Stomach (tissue), 9 donors: ENCODE results near the gene NLRP4. TPM values are rescaled to one million over a fixed set of nuclear protein-coding genes. Genes with fewer than 3 reads are reported as not detected.

Experiments
- DNase-seq, 2 donors: peaks; one replicate each; pipeline versions ENCODE4 v3.0.0 to v3.0.0-alpha.2; 2013 to 2019
- H3K27ac ChIP-seq, 5 donors: fragments of 200-600 bp in 4 of 5; sonication (generic) in 4 of 5; one replicate each; pipeline ENCODE4 v1.5.1; 2013 to 2019; ENCODE audit warnings: mild to moderate bottlenecking in 1 of 5, moderate library complexity in 1 of 5
- H3K27me3 ChIP-seq, 3 donors: fragments of 200-600 bp; sonication (generic); one replicate each; pipeline ENCODE4 v1.5.1; 2017 to 2019; ENCODE audit warnings: mixed run types in 1 of 3
- H3K36me3 ChIP-seq, 4 donors: fragments of 200-600 bp; sonication (generic); 1 replicate in 3 of 4; 2 replicates in 1 of 4; pipeline ENCODE4 v1.5.1; 2016 to 2019
- H3K4me1 ChIP-seq, 4 donors: fragments of 200-600 bp; sonication (generic); one replicate each; pipeline ENCODE4 v1.5.1; 2016 to 2019
- H3K4me3 ChIP-seq, 4 donors: fragments of 200-600 bp; sonication (generic) in 3 of 4; one replicate each; pipeline ENCODE4 v1.5.1; 2016 to 2019; ENCODE audit warnings: mild to moderate bottlenecking in 1 of 4
- H3K9me3 ChIP-seq, 4 donors: fragments of 200-600 bp; sonication (generic); one replicate each; pipeline ENCODE4 v1.5.1; 2016 to 2019
- CTCF ChIP-seq, 7 experiments: fragments of 450-650 bp in 4 of 7; fragments of 200-600 bp in 3 of 7; sonication (generic) in 3 of 7; IDR thresholded peaks; one replicate each; pipeline ENCODE4 v1.5.1; 2016 to 2019; ENCODE audit warnings: antibody characterized with exemption in 7 of 7, control low read depth in 2 of 7, mild to moderate bottlenecking in 1 of 7
- EP300 ChIP-seq: sonication (generic); formaldehyde crosslinking; IDR thresholded peaks from one replicate; pipeline ENCODE4 v1.6.1; 2017; ENCODE audit warnings: antibody characterized with exemption
- POLR2A ChIP-seq, 4 donors: fragments of 450-650 bp; IDR thresholded peaks; one replicate each; pipeline ENCODE4 v1.6.1; 2016; ENCODE audit warnings: antibody characterized with exemption in 4 of 4, control low read depth in 2 of 4, mild to moderate bottlenecking in 1 of 4, moderate library complexity in 1 of 4
- POLR2AphosphoS5 ChIP-seq, 3 donors: sonication (generic); formaldehyde crosslinking; IDR thresholded peaks; one replicate each; pipeline ENCODE4 v1.6.1; 2016; ENCODE audit warnings: antibody characterized with exemption in 3 of 3
- WGBS, 5 donors: extraction: QIAGEN DNeasy Blood & Tissue Kit in 3 of 5; methylation state at CpG; one replicate each; pipeline versions ENCODE4 v1.1.5 to v1.1.7; 2013 to 2018; 5-methylcytosine and 5-hydroxymethylcytosine counted together
- intact Hi-C: fragments of 100-400 bp; cut with DNase I; formaldehyde crosslinking; loops from one replicate; pipeline ENCODE4 v1.15.1; 2023; ENCODE audit warnings: low total_unique reads
- polyA plus RNA-seq, 3 donors: library from polyadenylated mRNA; stranded (reverse); fragments of 200-250 nt; gene quantifications; one replicate each; pipeline ENCODE4 v1.2.3, GENCODE V29; 2013
- total RNA-seq, 5 donors: library from RNA; depleted of rRNA; stranded (reverse); fragments of >200 nt; gene quantifications; one replicate each; pipeline versions ENCODE4 v1.1.0 to v1.2.3, GENCODE V29; 2014 to 2016
- donor health status: healthy with polysubstance abuse.
- donor health status: Bipolar disorder and iron deficiency.
- donor health status: healthy.

The NLRP4 gene
- total and polyA plus RNA-seq, 8 donors = 0.23 TPM; not detected in 7

GRCh38 chr19:55809381-55810058 is 26.8 kb upstream of the NLRP4 start:
- H3K27me3 ChIP-seq = peaks cover 0 to 6% (median 0%) of the 10 kb centered on the region in 3 donors
- no peaks in the 10 kb centered on the region for H3K36me3 ChIP-seq
- H3K27ac ChIP-seq = no peak overlapping the region
- TF ChIP-seq CTCF (IDR thresholded peaks at IDR 0.05) = peak in 4 of 7 experiments; percentile 8 to 66 (median 32)
- TF ChIP-seq POLR2A (IDR thresholded peaks at IDR 0.05) = no peak
- peak in 2 of 3 donors; percentile 7 to 42 for TF ChIP-seq POLR2AphosphoS5 (IDR thresholded peaks at IDR 0.05)
- no peak overlapping the region for H3K4me3 ChIP-seq
- peaks cover 0 to 7% (median 0%) of the 10 kb centered on the region in 4 donors for H3K4me1 ChIP-seq
- H3K9me3 ChIP-seq = peaks cover 0 to 8% (median 0%) of the 10 kb centered on the region in 4 donors
- peak; percentile 74 to 75 for DNase-seq
- intact Hi-C loops = no loop called here
- 23 to 30% (median 26%) methylated on average over 17 to 20 of the region's 20 CpGs for WGBS, 5 donors

- Histone ChIP-seq H3K9me3 (no peaks in the 10 kb centered on the region), H3K36me3 (no peaks in the 10 kb centered on the region), H3K27me3 (peaks cover 0 to 6% (median 0%) of the 10 kb centered on the region in 3 donors), H3K4me3 (no peak overlapping the region), H3K4me1 (peaks cover 0 to 7% (median 0%) of the 10 kb centered on the region in 4 donors), H3K27ac (no peak overlapping the region)
- TF ChIP-seq POLR2AphosphoS5 (IDR thresholded peaks at IDR 0.05) (no peak), CTCF (IDR thresholded peaks at IDR 0.05) (no peak)
- WGBS, 5 donors = 59 to 78% (median 65%) methylated on average over 3 of the region's 3 CpGs
- DNase-seq = no peak
- intact Hi-C loops = no loop called here
Observed at GRCh38 chr19:55811340-55811739, 25.0 kb upstream of the NLRP4 start.

GRCh38 chr19:55812449-55812848 is 23.9 kb upstream of the NLRP4 start:
- Histone ChIP-seq H3K4me3 (no peak overlapping the region), H3K9me3 (no peaks in the 10 kb centered on the region), H3K36me3 (no peaks in the 10 kb centered on the region), H3K4me1 (peaks cover 0 to 7% (median 0%) of the 10 kb centered on the region in 4 donors), H3K27me3 (peaks cover 0 to 6% (median 0%) of the 10 kb centered on the region in 3 donors), H3K27ac (no peak overlapping the region)
- 44 to 52% (median 50%) methylated on average over 7 of the region's 7 CpGs for WGBS, 5 donors
- TF ChIP-seq POLR2AphosphoS5 (IDR thresholded peaks at IDR 0.05) (no peak), EP300 (no peak), POLR2A (IDR thresholded peaks at IDR 0.05) (no peak), CTCF (IDR thresholded peaks at IDR 0.05) (no peak)
- no peak for DNase-seq
- intact Hi-C loops = no loop called here

GRCh38 chr19:55813906-55814305 is 22.4 kb upstream of the NLRP4 start:
- Histone ChIP-seq H3K27me3 (peaks cover 0 to 6% (median 0%) of the 10 kb centered on the region in 3 donors), H3K4me1 (peaks cover 0 to 7% (median 0%) of the 10 kb centered on the region in 4 donors), H3K9me3 (no peaks in the 10 kb centered on the region), H3K27ac (no peak overlapping the region), H3K36me3 (no peaks in the 10 kb centered on the region), H3K4me3 (no peak overlapping the region)
- no peak for DNase-seq
- 89 to 97% (median 92%) methylated on average over 5 of the region's 5 CpGs for WGBS, 5 donors
- intact Hi-C loops = no loop called here
- no peak for TF ChIP-seq EP300
- TF ChIP-seq CTCF (IDR thresholded peaks at IDR 0.05) = no peak
- no peak for TF ChIP-seq POLR2A (IDR thresholded peaks at IDR 0.05)
- no peak for TF ChIP-seq POLR2AphosphoS5 (IDR thresholded peaks at IDR 0.05)
